GM19452 (cell line): ENCODE data around the gene CHRNA3.

ENCODE experiments used
- ATAC-seq: cut with Tn5 transposase; IDR thresholded peaks from one replicate; pipeline ENCODE4 v1.9.1; 2021; ENCODE audit not compliant: unreplicated experiment

Gene CHRNA3

DNA sequence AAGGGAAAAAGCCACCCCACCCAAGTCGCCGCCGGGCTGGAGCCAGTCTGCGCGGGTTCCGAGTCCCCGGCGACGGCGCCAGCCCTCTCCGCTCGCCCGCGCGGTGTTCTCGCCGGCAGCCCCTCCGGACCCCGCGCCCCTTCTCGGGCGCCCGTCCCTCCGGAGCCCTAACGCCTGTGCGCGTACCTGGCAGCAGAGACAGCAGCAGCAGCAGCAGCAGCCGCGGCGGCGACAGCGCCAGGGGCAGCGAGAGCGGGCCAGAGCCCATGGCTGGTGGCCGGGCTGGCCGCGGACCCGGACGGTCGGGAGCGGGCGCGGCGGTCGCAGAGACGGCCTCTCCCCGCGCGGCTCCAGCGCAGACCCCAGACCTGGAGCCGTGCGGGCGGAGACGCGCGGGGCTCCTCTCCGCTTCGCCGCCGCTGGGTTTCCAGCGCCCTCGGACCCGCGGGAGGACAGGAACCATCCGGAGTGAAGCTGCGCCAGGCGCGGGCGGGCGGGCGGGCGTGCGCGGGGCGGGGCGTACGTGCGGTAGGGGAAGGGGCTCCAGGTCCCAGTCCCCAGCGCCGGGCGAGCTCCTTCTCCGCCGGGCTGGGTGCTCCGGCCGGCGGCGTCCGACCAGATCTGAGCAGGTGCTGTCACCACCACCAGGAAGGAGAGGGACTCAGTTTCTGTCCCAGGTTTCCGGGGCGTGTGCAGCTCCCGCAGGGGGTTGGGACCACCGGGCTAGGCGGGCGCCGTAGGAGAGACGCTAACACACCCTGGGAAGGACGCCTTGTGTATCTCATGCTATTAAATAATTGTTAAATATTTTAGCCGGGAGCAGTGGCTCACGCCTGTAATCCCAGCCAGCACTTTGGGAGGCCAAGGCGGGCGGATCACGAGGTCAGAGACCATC lies at the start of gene CHRNA3:
TSS of gene CHRNA3 (minus strand) at position 470 of the 895 bp plus-strand sequence. CDS start at position 268, 202 bp downstream.
- no peak for ATAC-seq

DNA sequence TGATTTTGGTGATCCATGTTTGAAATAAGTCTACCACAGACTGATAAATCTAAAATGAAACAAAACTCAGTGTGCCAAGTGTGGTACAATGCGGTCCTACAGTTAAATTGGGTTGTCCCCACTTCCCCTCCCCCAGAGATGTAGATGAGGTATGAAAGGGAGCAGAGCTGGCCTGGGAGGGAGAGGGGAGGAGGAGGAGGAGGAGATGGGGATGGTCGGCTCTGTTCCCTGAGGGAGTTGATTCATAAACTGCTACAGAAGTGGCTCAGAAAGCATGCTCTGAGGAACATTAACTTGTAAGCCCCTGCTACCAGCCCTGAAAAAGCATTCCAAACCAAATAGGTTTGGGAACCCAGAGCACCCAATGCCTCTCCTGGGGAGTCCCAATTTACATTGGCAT lies 48.2 kb upstream of the CHRNA3 start:
- ATAC-seq = no peak

DNA sequence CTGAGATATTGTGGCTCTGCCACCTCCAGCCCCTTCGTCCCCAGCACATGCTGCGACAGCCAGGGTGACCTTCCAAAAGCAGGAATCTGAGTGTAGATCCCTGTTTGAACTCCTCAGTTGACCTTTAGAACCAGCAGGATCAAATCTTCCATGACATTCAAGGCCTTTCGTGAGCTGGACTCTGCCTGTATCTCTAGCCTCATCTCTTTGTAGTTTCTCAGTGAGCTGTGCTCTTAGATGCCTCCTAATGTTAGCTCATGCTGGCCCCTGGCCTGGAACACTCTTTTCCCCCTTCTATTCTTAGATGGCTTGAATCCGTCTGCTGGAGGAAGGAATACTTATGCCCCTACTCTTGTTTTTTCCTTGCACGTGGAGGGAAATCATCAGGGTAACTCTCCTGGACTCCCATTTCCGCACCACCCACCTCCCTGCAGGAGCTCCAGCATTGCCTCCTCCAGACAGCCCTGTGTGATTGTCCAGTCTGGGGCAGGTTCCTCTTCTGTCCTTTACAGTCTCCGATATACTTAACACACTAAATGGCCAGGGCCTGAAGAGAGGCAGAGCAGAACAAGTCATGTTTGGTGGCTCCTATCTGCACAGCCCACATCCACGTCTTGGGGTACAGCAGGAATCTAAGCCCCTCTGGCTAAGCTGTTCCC lies 46.9 kb upstream of the CHRNA3 start:
- ATAC-seq = no peak

DNA sequence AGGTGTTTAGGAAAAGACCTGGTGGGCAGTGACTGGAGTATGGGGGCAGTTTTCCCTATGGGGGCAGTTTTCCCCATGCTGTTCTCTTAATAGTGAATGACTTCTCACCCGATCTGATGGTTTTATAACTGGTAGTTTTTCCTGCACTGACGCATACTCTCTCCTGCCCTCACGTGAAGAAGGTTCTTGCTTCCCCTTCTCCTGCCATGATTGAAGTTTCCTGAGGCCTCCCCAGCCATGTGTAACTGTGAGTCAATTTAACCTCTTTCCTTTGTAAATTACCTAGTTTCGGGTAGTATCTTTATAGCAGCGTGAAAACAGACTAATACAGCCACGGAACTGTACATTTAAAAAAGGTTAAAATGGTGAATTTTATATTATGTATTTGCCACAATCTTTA lies 45.2 kb upstream of the CHRNA3 start:
- ATAC-seq = no peak

DNA sequence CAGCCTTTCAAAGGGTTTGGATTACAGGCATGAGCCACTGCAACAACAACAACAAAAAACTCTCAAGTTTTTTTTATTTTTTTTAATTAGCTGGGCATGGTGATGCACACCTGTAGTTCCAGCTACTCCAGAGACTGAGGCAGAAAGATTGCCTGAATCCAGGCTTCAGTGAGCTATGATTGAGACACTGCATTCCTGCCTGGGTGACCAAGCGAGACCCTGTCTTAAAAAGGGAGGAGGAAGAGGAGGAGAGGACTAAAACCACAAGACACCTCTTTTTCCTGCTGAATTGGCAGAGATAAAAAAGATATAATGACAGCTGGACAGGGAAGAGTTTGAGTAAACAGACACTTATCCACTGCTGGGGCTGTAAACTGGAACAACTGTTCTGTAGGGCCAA lies 42.9 kb upstream of the CHRNA3 start:
- ATAC-seq = no peak

DNA sequence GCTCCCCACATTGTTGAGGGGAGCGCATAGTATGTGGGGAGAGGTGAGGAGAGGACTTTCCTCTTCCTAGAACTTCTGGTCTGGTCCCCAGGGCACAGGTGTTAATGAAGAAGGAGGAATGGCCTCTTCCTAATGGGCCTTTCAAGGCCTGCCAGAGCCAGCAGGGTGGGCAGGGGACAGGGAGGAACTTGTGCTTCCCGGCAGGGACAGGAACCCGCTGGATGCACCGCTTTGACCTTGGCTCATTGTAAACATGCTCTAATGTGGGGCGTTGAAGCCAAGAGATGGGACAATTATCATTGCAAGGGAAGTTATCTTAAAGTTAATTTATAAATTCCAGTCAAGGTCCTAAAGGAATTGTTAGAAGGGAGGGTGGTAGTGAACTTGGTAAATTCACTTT lies 41.2 kb upstream of the CHRNA3 start:
- no peak for ATAC-seq

DNA sequence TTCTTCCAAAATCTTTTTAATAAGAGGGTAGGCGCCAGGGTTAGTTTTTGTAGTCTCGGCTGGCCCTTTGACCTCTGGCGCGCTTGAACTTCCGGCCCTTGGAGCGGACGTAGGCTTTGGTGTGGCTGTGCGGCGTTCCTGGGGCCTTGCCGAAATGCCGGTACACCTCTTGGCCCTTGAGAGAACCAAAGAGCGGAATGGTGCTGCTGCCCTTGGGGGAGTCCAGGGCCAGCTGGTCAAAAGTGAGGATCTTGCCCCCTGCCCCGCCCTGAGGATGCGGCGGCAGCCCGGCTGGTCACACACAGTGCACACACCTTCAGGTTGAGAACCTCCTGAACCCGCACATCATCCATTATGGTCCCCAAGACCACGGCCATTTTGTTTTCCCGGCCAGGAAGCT lies 40.2 kb upstream of the CHRNA3 start:
- ATAC-seq = no peak

DNA sequence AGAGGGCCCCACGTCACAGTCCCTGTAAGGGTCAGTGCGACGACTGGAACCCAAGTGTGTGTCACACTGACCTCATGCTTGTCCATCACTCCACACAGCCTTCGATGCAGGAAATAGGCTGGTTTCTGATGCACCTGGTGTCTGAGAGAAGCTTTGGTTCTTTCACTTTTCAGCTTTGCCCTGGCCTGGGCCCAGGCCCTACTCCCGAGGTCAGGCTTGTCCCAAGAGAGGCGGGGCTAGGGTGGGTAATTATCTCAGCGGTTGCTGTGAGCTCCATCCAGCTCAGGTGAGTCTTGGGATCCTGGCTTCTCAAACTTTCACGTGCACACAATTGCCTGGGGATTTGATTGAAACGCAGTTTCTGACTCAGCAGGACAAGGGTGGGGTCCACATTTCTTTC lies 39.8 kb upstream of the CHRNA3 start:
- ATAC-seq = no peak

DNA sequence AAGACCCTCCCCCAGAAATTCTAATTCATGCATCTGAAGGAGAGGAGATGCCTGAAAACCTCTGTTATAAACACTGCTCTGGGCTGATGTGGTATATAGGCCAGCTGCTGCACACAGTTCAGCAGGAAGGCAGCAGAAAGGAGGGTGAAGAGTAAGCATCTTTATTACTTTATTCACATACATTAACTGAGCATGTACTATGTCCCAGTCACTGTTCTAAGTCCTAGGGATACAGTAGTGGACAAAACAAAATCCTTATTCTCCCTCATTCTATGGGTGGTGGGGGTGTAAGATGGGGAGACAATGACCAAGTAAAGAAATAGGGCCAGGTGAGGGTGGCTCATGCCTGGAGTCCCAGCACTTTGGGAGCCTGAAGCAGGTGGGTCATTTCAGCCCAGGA lies 38.0 kb upstream of the CHRNA3 start:
- no peak for ATAC-seq

DNA sequence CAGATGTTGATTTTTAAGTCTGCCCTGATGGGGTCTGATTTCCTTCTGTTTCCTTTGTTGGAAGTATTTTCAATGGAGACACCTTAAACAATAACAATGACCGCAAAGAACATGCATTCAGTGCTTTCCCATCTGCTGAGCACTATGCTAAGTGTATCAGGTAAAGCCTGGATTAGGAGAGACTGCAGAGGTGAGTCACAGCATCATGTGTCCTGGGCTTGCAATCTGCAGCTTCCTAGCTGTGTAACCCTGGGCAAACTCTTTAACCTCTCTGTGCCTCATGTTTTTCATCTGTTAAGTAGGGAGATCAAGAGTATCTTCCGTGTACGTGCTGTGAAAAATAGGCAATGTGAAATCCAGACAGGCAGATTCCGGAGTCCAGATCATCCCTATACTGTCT lies 33.5 kb upstream of the CHRNA3 start:
- ATAC-seq = no peak

DNA sequence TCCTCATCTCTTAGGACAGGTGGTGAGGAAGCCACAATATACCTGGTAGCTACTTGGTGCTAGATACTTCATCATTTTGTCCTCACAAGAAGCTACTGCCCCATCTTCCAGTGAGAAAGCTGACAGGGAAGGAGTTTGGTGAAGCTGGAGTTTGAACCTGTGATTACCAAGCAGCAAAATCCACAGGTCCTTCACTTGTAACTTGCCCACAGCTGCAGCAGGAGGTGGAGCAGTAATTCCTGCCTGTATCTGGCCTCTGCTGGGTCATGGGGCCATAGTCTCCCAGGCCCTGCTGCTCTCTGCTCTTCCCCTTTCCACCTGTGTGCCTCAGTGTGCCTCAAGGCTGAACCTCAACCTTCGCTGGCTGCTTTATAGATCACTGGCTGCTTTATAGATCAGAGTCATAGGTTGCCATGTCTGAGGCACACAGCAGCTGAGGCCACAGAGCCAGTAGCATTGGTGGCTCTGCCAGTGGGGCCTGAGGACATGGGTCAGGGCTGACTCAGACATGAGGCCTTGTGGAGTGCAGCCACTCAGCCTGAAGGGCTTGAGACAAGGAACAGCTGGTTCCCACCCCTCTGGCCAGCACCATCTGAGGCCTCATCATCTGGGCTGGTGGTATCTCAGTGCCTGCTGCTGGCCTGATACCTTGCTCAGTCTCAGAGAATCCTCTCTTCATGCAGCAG lies 31.3 kb upstream of the CHRNA3 start:
- no peak for ATAC-seq

DNA sequence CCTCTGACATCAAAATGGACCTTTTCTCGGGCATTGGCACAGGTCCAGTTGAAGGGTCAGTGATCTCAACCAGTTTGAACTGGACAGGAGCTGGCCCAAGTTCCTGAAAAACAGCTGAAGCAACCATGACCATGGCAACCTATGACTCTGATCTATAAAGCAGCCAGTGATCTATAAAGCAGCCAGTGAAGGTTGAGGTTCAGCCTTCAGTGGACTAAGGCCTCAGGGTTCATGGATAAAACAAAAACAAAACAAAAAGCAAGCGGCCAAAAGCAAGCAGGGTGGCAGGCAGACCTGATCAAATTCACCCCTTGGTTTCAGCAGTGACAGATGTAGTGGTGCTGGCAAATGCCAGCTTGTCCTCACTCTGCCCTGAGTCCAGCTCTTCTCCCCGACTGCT lies 30.2 kb upstream of the CHRNA3 start:
- no peak for ATAC-seq

DNA sequence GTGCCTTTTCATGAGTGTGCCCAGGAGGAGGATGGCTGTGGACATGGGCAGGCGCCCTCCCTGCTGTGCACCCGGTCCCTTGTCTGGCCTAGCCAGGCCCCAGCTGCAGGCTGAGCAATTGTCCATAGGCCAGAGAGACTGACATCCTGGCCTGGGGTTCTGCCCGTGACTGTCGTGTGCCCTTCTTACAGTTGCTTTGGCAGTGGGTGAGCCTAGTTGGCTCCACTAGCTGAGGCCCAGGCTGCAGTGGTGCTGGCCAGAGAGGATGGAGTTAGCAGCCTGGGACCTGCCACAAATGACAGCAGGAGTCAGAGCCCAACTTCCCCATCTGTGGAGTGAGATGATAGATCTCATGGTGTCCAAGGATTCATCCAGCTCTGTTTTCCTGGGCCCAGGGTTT lies 29.2 kb upstream of the CHRNA3 start:
- no peak for ATAC-seq

DNA sequence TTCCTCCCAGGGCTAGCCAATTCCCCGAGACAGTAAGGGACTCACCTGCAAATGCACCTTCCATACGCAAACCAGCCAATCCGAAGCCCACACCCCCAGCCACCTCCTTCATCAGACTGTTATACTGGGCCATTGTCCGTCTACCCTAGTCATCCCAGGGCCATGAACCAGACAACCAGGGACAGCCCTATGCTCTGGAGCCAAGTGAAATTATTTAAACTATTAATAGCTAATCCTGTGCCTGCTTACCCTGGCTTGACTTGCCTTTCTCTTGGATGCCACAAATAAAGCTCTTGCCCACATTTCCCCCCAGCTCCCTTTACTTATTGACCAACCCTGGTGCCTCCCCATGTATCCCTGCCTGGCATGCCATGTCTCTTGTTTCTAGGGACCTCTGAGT lies 24.2 kb upstream of the CHRNA3 start:
- ATAC-seq = no peak

DNA sequence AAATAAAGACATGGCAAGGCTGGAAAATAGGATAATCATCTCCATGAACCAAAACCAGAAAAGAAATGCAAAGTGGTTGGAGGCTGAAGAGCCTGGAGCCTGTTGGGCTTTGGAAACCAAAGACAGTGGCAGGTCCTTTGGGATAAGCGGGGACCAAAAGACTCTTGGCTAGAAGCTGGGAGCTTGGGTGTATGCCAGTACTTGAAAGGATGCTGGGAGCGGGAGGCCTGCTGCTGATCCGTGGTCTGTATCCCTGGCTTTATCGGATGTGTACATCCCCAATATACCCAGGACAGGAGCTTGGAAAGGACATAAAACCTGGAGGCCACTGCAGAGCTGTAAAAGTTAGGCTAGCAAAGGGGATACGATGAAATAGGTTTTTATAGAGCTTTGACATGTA lies 21.5 kb upstream of the CHRNA3 start:
- no peak for ATAC-seq

DNA sequence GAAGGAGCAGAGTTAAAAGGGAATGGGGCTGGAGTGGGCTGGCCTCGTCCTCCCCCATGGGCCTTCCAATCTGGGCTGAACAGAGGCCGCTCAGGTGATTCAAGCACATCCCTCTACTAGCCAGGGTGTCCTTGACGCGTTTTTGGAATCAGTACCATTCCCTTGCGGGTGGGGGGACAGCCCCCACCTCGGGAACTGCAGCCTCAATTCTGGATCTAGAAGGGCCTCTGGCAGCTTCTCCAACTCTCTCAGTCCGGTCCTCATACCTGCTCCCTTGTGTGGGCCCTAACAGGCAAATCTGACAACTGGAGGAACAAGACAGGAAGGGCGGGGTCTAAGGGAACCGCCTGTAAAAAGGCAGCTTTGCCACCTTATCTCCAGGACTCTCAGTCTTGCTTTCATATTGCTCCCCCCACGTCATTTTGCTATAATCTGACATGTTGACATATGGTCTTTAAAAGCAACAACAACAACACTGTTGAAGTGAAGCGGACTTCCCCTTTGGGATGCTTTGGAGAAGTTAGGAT lies 21.0 kb upstream of the CHRNA3 start:
- no peak for ATAC-seq

DNA sequence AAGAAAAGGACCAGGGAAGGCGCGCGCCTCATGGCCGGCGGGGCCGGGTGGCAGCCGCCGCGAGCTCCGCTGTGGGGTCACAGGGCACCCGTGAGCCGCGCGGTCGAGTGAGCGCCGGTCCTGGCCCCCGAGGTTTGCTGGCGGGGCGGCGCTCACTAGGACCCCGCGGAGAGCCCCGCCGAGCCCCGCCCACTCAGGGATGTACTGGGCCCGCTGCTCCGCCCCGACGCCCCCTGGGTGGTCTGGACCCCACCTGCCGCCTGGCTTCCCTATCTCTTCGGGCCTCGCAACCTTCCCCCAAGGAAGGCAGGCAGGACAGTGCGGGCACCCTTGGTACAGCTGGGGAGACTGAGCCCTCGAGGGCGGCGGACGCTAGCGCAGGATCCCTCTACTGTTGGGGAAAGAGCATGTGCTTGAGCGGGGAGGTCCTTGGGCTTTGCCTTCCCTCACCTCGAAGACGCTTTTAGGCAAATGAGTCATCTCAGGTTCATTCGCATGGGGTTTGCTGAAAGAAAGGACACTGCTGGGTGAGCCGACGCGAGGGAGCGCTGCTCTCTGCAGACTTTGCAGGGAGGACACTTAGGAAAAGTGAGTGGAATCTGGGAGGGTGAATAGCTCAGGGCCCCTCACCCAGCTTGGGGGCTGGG lies 20.4 kb upstream of the CHRNA3 start, which contains the start of gene CHRNB4:
TSS of gene CHRNB4 (minus strand) at position 109 of the 647 bp plus-strand sequence. CDS start at position 32, 77 bp downstream.
- ATAC-seq = no peak

DNA sequence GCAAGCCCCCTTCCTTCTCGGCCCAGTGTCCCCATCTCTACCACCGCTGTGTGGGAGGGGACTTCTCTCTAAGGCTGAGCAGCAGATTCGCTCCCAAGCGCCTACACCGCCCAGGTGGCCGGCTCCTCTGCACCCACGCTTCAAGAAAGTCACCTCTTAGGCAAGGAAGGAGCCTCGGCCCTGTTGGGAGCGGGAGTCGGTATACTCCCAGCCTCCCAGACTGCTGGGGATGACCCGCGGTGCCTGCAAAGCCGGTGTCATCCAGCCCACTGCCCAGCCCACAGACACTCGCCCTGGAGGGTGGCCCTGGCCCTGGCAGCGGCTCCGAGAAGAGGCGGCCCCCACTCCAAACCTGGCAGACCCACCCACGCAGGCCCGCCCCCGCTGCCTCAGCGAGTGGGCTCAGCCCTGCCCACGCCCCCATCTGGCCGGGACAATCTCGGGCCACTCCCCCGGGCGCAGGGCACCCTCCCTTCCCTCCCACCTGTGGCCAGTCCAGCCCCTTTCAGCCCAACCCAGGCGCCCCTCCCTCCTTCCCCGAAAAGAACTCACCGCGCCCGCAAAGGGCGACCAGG lies 19.8 kb upstream of the CHRNA3 start:
- no peak for ATAC-seq

DNA sequence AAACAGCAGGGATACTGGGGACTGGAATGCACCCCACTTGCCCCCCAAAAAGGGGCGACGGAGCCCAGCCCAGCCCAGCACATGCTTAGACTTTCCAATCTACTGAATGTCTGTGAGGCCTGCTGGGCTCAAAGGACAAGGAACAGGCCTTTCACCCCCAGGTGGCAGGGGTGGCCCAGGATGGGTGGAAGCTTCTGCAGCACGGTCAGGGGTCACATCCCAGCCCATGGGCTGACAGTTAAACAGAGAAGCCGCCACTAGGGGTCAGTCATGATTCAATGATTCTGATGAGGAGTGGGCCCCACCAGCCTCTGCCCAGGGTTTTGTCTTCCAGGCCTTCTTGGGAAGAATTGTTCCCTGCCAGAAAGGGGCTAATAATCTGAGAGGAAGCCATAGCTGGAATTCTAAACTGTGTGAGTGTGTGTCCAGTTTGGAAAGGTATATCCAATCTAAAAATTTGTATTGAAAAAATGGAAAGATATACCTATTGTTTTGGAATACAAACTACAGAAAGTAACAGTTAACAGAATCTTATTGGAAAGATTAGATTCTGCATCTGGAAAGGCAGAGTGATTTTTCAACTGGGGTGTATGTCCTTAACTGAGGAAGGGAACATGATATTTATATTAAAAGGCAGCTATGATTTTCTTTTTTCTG lies 18.0 kb upstream of the CHRNA3 start:
- no peak for ATAC-seq

DNA sequence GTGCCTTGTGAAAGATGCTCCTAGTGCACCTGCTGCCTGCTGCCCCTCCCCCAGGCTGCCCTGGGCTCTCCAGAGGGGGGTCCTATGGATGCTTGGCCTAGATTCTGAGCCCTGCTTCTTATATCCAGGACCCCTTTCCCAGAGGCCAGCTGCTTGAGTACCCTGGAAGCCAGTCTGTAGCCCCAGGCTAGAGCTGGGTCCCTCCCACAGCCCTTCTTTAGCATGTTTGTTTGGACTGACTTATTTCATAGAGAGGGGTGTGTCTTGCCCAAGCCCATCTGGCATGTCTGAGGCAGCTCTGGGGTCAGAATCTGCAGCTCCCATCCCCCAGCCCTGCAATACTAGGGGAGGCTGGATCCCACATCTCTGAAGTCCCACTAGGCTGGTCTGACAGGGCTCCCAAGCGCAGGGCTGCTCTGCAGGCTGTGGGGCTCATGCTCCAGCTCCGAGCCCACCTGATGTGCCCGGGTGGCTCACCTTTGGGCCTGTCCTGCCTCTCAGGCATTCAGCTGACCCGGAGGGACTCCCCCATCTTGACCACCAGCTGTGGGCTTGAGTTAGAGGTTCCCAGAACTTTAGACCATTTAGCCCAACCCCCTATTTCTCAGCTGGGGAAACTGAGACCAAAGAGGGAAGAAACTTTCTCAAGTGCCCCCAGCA lies 17.1 kb upstream of the CHRNA3 start:
- ATAC-seq = no peak
